Testis (tissue), 3 donors: ENCODE results near the gene SHLD1. TPM values are rescaled to one million over a fixed set of nuclear protein-coding genes. Genes with fewer than 3 reads are reported as not detected.

Source experiments
- DNase-seq: peaks from one replicate; pipeline ENCODE4 v3.0.0-alpha.2; 2019
- H3K27ac ChIP-seq, 2 donors: fragments of 200-600 bp; sonication (generic); one replicate each; pipeline ENCODE4 v1.5.1; 2019
- H3K27me3 ChIP-seq: fragments of 200-600 bp; sonication (generic); one replicate; pipeline ENCODE4 v1.5.1; 2019
- H3K36me3 ChIP-seq: fragments of 200-600 bp; sonication (generic); one replicate; pipeline ENCODE4 v1.5.1; 2017; ENCODE audit warnings: low read depth; ENCODE audit errors: missing control alignments
- H3K4me1 ChIP-seq: fragments of 200-600 bp; sonication (generic); one replicate; pipeline ENCODE4 v1.5.1; 2019
- H3K4me3 ChIP-seq, 2 donors: fragments of 200-600 bp; sonication (generic); one replicate each; pipeline ENCODE4 v1.5.1; 2017 to 2019
- H3K9me3 ChIP-seq: fragments of 200-600 bp; sonication (generic); one replicate; pipeline ENCODE4 v1.5.1; 2017
- CTCF ChIP-seq, 3 experiments: fragments of 450-650 bp in 2 of 3; fragments of 200-600 bp in 1 of 3; sonication (generic) in 1 of 3; IDR thresholded peaks; one replicate each; pipeline ENCODE4 v1.5.1; 2016 to 2019; ENCODE audit warnings: antibody characterized with exemption in 3 of 3, mild to moderate bottlenecking in 2 of 3, moderate library complexity in 1 of 3
- POLR2A ChIP-seq: fragments of 450-650 bp; IDR thresholded peaks from one replicate; pipeline ENCODE4 v1.6.1; 2017; ENCODE audit warnings: antibody characterized with exemption, mild to moderate bottlenecking, moderate library complexity
- WGBS, 2 donors: methylation state at CpG; one replicate each; pipeline ENCODE4 v1.1.5; 2018; 5-methylcytosine and 5-hydroxymethylcytosine counted together
- intact Hi-C: fragments of 100-400 bp; cut with DNase I; formaldehyde crosslinking; loops from one replicate; pipeline ENCODE4 v1.15.1; 2023; ENCODE audit warnings: low total_unique reads
- polyA plus RNA-seq: library from polyadenylated mRNA; stranded (reverse); fragments of 350-450 nt; fragmentation: Illumina TruSeq; extraction: RNeasy Lipid Tissue Mini Kit (QIAGEN cat#74804); gene quantifications from one replicate; pipeline ENCODE4 v1.2.3, GENCODE V29; 2014; ENCODE audit warnings: low read depth, low replicate concordance; ENCODE audit not compliant: insufficient read depth
- total RNA-seq, 2 donors: library from RNA; depleted of rRNA; stranded (reverse); fragments of >200 nt; gene quantifications; one replicate each; pipeline ENCODE4 v1.2.3, GENCODE V29; 2016

Gene SHLD1
- total and polyA plus RNA-seq, 3 donors from 2014 or later = 2.2 to 6.0 (median 5.4) TPM

- WGBS, 2 donors = 38 to 46% methylated on average over 12 of the region's 12 CpGs
- Histone ChIP-seq H3K4me3 (no peak overlapping the region), H3K36me3 (no peaks in the 10 kb centered on the region), H3K27ac (no peak overlapping the region), H3K27me3 (no peaks in the 10 kb centered on the region), H3K9me3 (no peaks in the 10 kb centered on the region), H3K4me1 (no peaks in the 10 kb centered on the region)
- TF ChIP-seq CTCF (IDR thresholded peaks at IDR 0.05) (no peak), POLR2A (no peak)
- DNase-seq = no peak
- intact Hi-C loops = no loop called here
Measured at GRCh38 chr20:5845681-5846615, 95.7 kb downstream of the SHLD1 start.

- H3K4me1 ChIP-seq = no peaks in the 10 kb centered on the region
- no peak for DNase-seq
Measured at GRCh38 chr20:5848711-5849505, 98.7 kb downstream of the SHLD1 start.

GRCh38 chr20:5855939-5856338 is 105.7 kb downstream of the SHLD1 start:
- 94 to 98% methylated on average over 3 of the region's 3 CpGs for WGBS, 2 donors
- Histone ChIP-seq H3K9me3 (no peaks in the 10 kb centered on the region), H3K4me1 (no peaks in the 10 kb centered on the region), H3K36me3 (no peaks in the 10 kb centered on the region), H3K27ac (no peak overlapping the region), H3K27me3 (no peaks in the 10 kb centered on the region), H3K4me3 (no peak overlapping the region)
- TF ChIP-seq POLR2A (no peak), CTCF (IDR thresholded peaks at IDR 0.05) (no peak)
- intact Hi-C loops = no loop called here
- no peak for DNase-seq

More at GRCh38 chr20:5848711-5849505, 98.7 kb downstream of the SHLD1 start:
- Histone ChIP-seq H3K4me3 (no peak overlapping the region), H3K27me3 (no peaks in the 10 kb centered on the region), H3K27ac (no peak overlapping the region), H3K9me3 (no peaks in the 10 kb centered on the region), H3K36me3 (no peaks in the 10 kb centered on the region)
- intact Hi-C loops = no loop called here
- TF ChIP-seq POLR2A (no peak), CTCF (IDR thresholded peaks at IDR 0.05) (no peak)
- WGBS, 2 donors = 72 to 75% methylated on average over 11 of the region's 11 CpGs

DNA sequence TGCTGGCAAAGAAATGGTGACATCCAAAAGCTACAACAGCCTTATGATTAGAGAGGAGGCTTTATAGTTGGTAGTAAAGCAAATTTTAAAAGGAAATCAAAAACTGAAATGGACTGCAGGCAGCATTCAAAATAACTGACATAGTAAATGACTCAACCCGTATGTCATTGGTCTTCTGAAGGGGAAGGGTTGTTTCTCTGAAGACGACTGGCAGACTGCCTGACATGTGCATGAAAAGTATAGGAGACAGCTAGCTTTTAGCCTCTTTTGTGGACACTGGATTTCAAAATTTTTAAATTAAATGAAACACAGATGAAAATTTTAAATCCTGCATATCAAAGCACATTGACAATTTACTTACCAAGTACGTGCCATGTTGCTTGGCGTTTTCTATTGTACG is 109.4 kb downstream of the SHLD1 start:
- intact Hi-C loops = no loop called here
- Histone ChIP-seq H3K27me3 (no peaks in the 10 kb centered on the region), H3K4me3 (no peak overlapping the region), H3K4me1 (no peaks in the 10 kb centered on the region), H3K36me3 (no peaks in the 10 kb centered on the region), H3K9me3 (no peaks in the 10 kb centered on the region), H3K27ac (no peak overlapping the region)
- no peak for TF ChIP-seq POLR2A
- TF ChIP-seq CTCF (IDR thresholded peaks at IDR 0.05) = no peak
- WGBS, 2 donors = 83 to 87% methylated on average over 5 of the region's 5 CpGs
- no peak for DNase-seq
